ENCODE data around the gene PCDH15.

GRCh38 chr10:54318470-54318869 is 482.6 kb downstream of the PCDH15 start:
- TF ChIP-seq EZH2 (IDR thresholded peaks at IDR 0.05; ENCODE audit: insufficient read depth, poor library complexity, severe bottlenecking) (no peak), EZH2phosphoT487 (IDR thresholded peaks at IDR 0.05; ENCODE audit: insufficient read depth, low read depth) (no peak)
